IPS DF 6.9 (cell line): ENCODE measurements around the gene ALDH1L2.
"Not testable (repeated sequence)": the region's sequence is repeated elsewhere in the genome, so short reads cannot be mapped to it uniquely, and the experiment has no call there.

Experiments used
- DNase-seq: peaks from one replicate; pipeline ENCODE4 v3.0.0-alpha.2; 2013; ENCODE audit warnings: low read depth, low spot score
- H3K27ac ChIP-seq: one replicate; pipeline ENCODE4 v1.5.1; 2013; ENCODE audit warnings: low read length, control low read depth
- H3K27me3 ChIP-seq: 2 replicates; pipeline ENCODE4 v1.6.1; 2013; ENCODE audit warnings: mild to moderate bottlenecking, low read length; ENCODE audit not compliant: control insufficient read depth, insufficient read depth
- H3K36me3 ChIP-seq: 2 replicates; pipeline ENCODE4 v1.6.1; 2013; ENCODE audit warnings: low read length; ENCODE audit not compliant: control insufficient read depth, insufficient read depth
- H3K4me1 ChIP-seq: 2 replicates; pipeline ENCODE4 v1.6.1; 2013; ENCODE audit warnings: low read length; ENCODE audit not compliant: control insufficient read depth, insufficient read depth
- H3K4me3 ChIP-seq: 2 replicates; pipeline ENCODE4 v1.5.1; 2013; ENCODE audit warnings: mild to moderate bottlenecking, low read length
- H3K9me3 ChIP-seq: 2 replicates; pipeline ENCODE4 v1.6.1; 2013; ENCODE audit warnings: low read length, inconsistent platforms; ENCODE audit not compliant: control insufficient read depth, insufficient read depth
- WGBS: extraction: QIAGEN DNeasy Blood & Tissue Kit; methylation state at CpG from one replicate; pipeline ENCODE4 v1.1.7; 2013; ENCODE audit warnings: mixed read lengths, missing lambda C conversion rate; ENCODE audit not compliant: insufficient read length, insufficient coverage; 5-methylcytosine and 5-hydroxymethylcytosine counted together

Gene ALDH1L2

DNA sequence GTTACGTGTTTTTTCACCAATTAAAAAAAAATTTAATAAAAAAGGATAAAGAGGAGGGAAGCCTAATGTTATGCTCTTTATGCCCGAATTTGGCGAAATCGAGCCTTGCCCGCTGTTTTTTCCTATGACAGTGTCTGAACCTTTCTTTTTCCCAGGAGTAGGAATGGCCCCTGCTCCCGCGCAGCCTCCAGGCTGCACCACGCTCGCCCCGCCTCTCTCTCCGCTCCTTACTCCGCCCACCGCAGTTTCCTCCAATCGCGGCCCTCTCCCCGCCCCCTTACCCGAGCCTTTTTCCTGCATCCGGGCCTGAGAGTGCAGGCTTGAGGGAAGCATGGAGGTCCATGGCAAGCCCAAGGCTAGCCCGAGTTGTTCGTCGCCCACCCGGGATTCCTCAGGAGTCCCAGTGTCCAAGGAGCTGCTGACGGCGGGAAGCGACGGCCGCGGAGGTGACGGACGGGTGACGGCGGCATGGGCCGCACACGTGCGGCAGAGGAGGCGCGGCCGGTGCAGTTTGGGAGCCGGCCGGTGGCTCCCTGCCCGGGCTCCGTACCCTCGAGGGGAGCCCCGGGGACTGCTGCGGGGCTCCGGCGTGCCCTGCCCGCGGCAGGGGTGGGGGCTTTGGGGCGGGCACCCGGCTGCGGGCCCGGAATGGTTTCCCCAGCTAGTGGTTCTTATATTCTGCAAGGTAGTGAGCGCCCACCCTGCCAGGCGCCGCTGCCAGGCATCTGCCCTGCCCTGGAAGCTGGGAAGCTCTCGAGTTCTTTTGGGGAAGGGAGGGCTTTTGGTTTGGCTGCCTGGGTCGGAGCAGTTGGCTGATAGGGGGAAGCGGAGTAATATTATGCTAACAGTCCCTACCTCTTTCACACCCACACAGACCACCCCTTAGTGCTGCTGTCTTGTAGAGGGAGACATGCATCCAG, 98.0 kb downstream of the ALDH1L2 start, which contains the start of gene NOPCHAP1:
Gene NOPCHAP1 (plus strand): TSS at position 295 of the 920 bp plus-strand sequence. CDS start 37 bp downstream, at position 332.
- WGBS: no CpG with 5 or more reads among the region's 59 CpGs
- DNase-seq: peak; percentile 76
- H3K36me3 ChIP-seq: no peaks in the 10 kb centered on the region; the same call in 1 of the 2 replicates
- H3K27me3 ChIP-seq: no peaks in the 10 kb centered on the region
- no peak within 1 kb of the TSS for H3K27ac ChIP-seq
- H3K9me3 ChIP-seq: no peaks in the 10 kb centered on the region
- H3K4me1 ChIP-seq: no peaks in the 10 kb centered on the region; the same call in 1 of the 2 replicates
- peak within 1 kb of the TSS; percentile 97 for H3K4me3 ChIP-seq

DNA sequence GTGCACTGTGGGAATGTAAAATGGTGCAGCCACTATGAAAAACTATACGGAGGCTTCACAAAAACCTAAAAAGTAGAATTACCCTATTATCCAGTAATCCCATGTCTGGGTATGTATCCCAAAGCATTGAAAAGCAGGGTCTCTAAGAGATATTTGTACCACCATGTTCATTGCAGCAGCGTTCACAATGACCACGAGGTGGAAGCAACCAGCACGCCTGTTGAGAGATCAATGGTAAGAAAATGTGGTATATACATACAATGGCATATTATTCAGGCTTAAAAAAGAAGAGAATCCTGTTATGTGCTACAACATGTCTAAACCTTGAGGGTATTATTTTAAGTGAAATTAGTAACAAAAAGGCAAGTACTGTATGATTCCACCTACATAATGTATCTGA, 99.1 kb downstream of the ALDH1L2 start:
- Histone ChIP-seq H3K4me3 (no peak overlapping the region), H3K9me3 (no peaks in the 10 kb centered on the region), H3K27me3 (no peaks in the 10 kb centered on the region), H3K27ac (no peak overlapping the region), H3K36me3 (no peaks in the 10 kb centered on the region; the same call in 1 of the 2 replicates), H3K4me1 (no peaks in the 10 kb centered on the region; the same call in 1 of the 2 replicates)
- no CpG with 5 or more reads among the region's 4 CpGs for WGBS
- DNase-seq: no peak

- H3K27ac ChIP-seq, H3K4me3 ChIP-seq, H3K27me3 ChIP-seq, DNase-seq, H3K4me1 ChIP-seq, H3K9me3 ChIP-seq, H3K36me3 ChIP-seq: not testable (repeated sequence)
- WGBS: no CpG with 5 or more reads among the region's 15 CpGs
Measured at GRCh38 chr12:104977688-104978087, 106.6 kb downstream of the ALDH1L2 start.

DNA sequence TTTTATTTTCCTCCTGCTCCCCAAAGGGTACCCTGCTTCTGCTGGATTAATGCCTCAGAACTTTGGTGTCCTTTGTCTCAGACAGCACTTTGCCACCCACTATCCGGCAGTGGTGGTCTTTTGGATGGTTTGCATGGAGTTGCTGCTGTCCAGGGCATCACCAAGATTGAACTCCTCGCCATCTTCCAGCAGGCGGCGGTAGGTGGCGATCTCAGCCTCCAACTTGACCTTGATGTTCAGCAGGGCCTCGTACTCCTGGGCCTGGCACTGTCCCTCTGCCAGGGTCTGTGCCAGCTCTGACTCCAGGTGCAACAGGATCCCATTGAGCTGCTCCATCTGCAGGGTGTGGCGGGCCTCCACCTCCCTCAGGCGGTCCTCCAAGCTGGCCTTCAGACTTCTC, 107.6 kb downstream of the ALDH1L2 start:
- H3K9me3 ChIP-seq: no peaks in the 10 kb centered on the region
- no CpG with 5 or more reads among the region's 8 CpGs for WGBS
- H3K4me1 ChIP-seq: no peaks in the 10 kb centered on the region
- H3K36me3 ChIP-seq: no peaks in the 10 kb centered on the region
- no peak overlapping the region for H3K4me3 ChIP-seq
- no peak overlapping the region for H3K27ac ChIP-seq
- no peaks in the 10 kb centered on the region for H3K27me3 ChIP-seq
- DNase-seq: no peak

DNA sequence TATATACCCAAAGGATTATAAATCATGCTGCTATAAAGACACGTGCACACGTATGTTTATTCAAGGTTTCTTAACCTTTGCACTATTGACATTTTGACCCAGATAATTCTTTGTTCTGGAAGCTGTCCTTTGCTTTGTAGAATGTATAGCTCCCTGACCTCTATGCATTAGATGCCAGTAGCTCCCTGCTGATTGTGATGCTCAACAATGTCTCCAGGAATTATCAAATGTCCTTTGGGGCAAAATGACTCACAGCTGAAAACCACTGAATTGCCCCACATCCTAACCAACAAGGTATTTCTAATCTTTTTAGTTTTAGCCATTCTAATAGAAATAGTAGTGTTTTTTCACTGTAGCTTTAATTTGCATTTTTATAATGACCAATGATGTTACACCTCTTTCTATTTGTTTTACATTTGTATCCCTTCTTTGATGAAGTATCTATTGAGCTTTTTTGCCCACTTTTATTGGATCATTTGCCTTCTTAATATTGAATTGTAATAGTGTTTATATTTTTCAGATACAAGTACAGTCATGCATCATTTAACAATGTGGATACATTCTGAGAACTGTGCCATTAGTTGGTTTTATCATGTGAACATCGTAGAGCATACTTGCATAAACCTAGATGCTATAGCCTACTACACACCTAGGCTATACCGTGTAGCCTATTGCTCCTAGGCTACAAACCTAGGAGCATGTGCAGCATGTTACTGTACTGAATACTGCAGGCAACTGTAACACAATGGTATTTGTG, 108.5 kb downstream of the ALDH1L2 start:
- no peaks in the 10 kb centered on the region for H3K4me1 ChIP-seq
- DNase-seq: no peak
- H3K4me3 ChIP-seq: no peak overlapping the region
- no CpG with 5 or more reads among the region's 4 CpGs for WGBS
- H3K27me3 ChIP-seq: no peaks in the 10 kb centered on the region
- no peak overlapping the region for H3K27ac ChIP-seq
- no peaks in the 10 kb centered on the region for H3K9me3 ChIP-seq
- H3K36me3 ChIP-seq: no peaks in the 10 kb centered on the region

DNA sequence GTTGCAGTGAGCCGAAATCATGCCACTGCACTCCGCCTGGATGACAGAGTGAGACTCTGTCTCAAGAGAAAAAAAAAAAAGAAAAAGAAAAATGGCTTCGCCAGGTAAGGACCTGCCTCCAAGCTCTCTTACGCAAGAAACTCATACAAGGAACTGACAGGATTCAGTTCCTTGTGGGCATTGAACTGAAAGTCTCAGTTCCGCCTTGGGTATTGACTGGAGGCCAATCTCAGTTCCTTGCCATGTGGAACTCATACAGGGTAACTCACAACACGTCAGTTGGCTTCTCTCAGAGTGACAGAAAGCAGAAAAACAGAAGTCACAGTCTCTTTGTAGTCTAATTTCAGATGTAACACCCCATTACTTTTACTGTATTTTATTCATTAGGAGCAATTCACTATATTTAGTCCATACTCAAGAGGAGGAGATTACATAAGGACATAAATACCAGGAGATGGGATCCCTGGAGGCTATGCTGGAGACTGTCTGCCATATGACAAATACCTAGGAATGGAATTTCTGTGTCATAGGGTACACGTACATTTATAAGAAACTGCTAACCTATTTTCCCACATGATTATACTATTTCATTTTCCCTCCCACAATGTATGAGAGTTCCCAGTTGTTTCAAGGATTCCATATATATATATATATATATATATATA, 109.5 kb downstream of the ALDH1L2 start:
- no peak overlapping the region for H3K4me3 ChIP-seq
- H3K27ac ChIP-seq: no peak overlapping the region

DNA sequence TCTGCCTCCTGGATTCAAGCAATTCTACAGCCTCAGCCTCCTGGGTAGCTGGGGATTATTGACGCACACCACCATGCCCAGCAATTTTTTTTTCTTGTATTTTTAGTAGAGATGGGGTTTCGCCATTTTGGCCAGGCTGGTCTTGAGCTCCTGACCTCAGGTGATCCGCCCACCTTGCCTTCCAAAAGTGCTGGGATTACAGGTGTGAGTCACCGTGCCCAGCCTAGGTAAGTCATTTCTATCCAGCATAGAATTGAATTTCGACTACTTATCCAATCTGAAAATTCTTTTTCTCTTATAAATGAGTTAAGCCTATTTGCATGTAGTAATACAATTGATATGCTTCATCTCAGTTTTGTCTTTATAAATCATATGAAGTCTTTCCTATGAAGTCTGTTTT, 111.0 kb downstream of the ALDH1L2 start:
- Histone ChIP-seq H3K36me3 (no peaks in the 10 kb centered on the region), H3K27ac (no peak overlapping the region), H3K27me3 (no peaks in the 10 kb centered on the region), H3K4me1 (no peaks in the 10 kb centered on the region), H3K9me3 (no peaks in the 10 kb centered on the region), H3K4me3 (no peak overlapping the region)
- no CpG with 5 or more reads among the region's 5 CpGs for WGBS
- no peak for DNase-seq

More for the DNA sequence above, 109.5 kb downstream of the ALDH1L2 start:
- no peaks in the 10 kb centered on the region for H3K4me1 ChIP-seq
- no peaks in the 10 kb centered on the region for H3K36me3 ChIP-seq
- no peaks in the 10 kb centered on the region for H3K9me3 ChIP-seq
- no CpG with 5 or more reads among the region's 7 CpGs for WGBS
- no peak for DNase-seq
- H3K27me3 ChIP-seq: no peaks in the 10 kb centered on the region

DNA sequence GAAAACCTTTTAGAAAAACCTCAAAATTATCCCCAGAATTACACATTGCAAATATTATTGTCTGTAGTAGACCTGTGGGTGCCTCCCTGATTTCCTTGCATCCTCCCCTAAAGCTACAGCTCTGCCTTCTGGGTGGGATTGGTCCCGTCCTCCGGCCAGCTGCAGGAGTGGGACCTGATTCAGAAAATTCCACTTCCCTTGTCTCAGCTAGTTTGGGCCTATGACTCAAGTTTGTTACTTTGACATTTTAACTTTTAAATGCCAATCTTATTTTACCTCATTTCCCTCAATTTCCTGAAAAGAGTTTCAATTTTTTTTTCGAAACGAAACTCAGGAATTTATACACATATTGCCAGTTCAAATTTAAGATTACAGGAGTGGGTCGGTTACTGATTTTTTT, 113.0 kb downstream of the ALDH1L2 start:
- Histone ChIP-seq H3K4me1 (no peaks in the 10 kb centered on the region), H3K36me3 (no peaks in the 10 kb centered on the region), H3K27ac (no peak overlapping the region), H3K9me3 (no peaks in the 10 kb centered on the region), H3K27me3 (no peaks in the 10 kb centered on the region), H3K4me3 (no peak overlapping the region)
- WGBS: 100% methylated on average over 2 of the region's 5 CpGs
- no peak for DNase-seq
